GM12878 (cell line): ENCODE measurements around the gene ECI1. TPM values are rescaled to one million over a fixed set of nuclear protein-coding genes. Genes with fewer than 3 reads are reported as not detected.

Experiments
- ATAC-seq: fragments of 200-7000 bp; cut with Tn5 transposase; 3 replicates; pipeline ENCODE4 v1.9.1; 2020; ENCODE audit warnings: mild to moderate bottlenecking, moderate library complexity
- BruUV-seq: library from RNA; stranded (reverse); fragments of 400-500 nt; replicated peaks from 2 replicates; lab custom pipeline; 2021; lab: Mats Ljungman, UMichigan
- CTCF ChIA-PET: fragments of 300-600 bp; sonication (Branson Sonifier 250); formaldehyde crosslinking; extraction: SDS; loops from one replicate; lab custom pipeline; 2021; ENCODE audit warnings: inconsistent platforms; lab: Yijun Ruan, JAX
- POLR2A ChIA-PET: fragments of 350-600 bp; formaldehyde crosslinking; extraction: SDS; loops from one replicate; lab custom pipeline; 2021; ENCODE audit warnings: inconsistent platforms; lab: Charles Lee
- RAD21 ChIA-PET: fragments of 300-600 bp; sonication (Branson Sonifier 250); formaldehyde crosslinking; loops from one replicate; lab custom pipeline; 2023; ENCODE audit warnings: antibody characterized with exemption; ENCODE audit not compliant: unreplicated experiment; lab: Charles Lee
- SMC1A ChIA-PET: fragments of 300-600 bp; sonication (Branson Sonifier 250); formaldehyde crosslinking; loops from one replicate; lab custom pipeline; 2023; ENCODE audit not compliant: unreplicated experiment, uncharacterized antibody; lab: Charles Lee
- DNase-seq: peaks from one replicate; pipeline ENCODE4 v3.0.0-alpha.2; 2011; ENCODE audit warnings: low read depth, low spot score
- FAIRE-seq: peaks from 3 replicates; lab custom pipeline; 2011; peaks lifted over from hg19 to GRCh38; lab: Jason Lieb, UNC
- H2AFZ ChIP-seq: 2 replicates; pipeline ENCODE4 v1.6.0; 2011; ENCODE audit warnings: low read depth, low read length, control low read depth; ENCODE audit not compliant: control insufficient read depth
- H3K27ac ChIP-seq: 2 replicates; pipeline ENCODE4 v1.5.1; 2011; ENCODE audit warnings: control low read depth; ENCODE audit not compliant: control insufficient read depth, insufficient read depth
- H3K27me3 ChIP-seq, 2 experiments: replicated peaks in 1 of 2; 2 replicates each; pipeline versions ENCODE4 v1.6.0 to v1.6.1; 2011; ENCODE audit warnings: low read length in 1 of 2; ENCODE audit not compliant: control insufficient read depth in 2 of 2, insufficient read depth in 2 of 2
- H3K36me3 ChIP-seq, 2 experiments: 2 replicates each; pipeline ENCODE4 v1.5.1; 2011; ENCODE audit warnings: low read length in 1 of 2; ENCODE audit not compliant: control insufficient read depth in 2 of 2, insufficient read depth in 2 of 2
- H3K4me1 ChIP-seq: 2 replicates; pipeline ENCODE4 v1.6.1; 2011; ENCODE audit warnings: mild to moderate bottlenecking, low read length, moderate library complexity, mixed read lengths; ENCODE audit not compliant: control insufficient read depth, insufficient read depth
- H3K4me2 ChIP-seq: 2 replicates; pipeline ENCODE4 v1.6.0; 2011; ENCODE audit warnings: control low read depth; ENCODE audit not compliant: control insufficient read depth, insufficient read depth
- H3K4me3 ChIP-seq: fragments of 200-600 bp; sonication (generic); 2 replicates; pipeline ENCODE4 v1.5.1; 2016
- H3K79me2 ChIP-seq: 2 replicates; pipeline ENCODE4 v1.6.0; 2011; ENCODE audit warnings: low read length; ENCODE audit not compliant: control insufficient read depth, insufficient read depth
- H3K9ac ChIP-seq: 2 replicates; pipeline ENCODE4 v1.8.0; 2011; ENCODE audit warnings: low read length, control low read depth, mixed read lengths; ENCODE audit not compliant: control insufficient read depth, insufficient read depth
- H3K9me3 ChIP-seq: replicated peaks from 3 replicates; pipeline ENCODE4 v1.5.1; 2011; ENCODE audit warnings: mild to moderate bottlenecking, low read length; ENCODE audit not compliant: control insufficient read depth, insufficient read depth
- H4K20me1 ChIP-seq: 2 replicates; pipeline ENCODE4 v1.6.0; 2011; ENCODE audit not compliant: control insufficient read depth, insufficient read depth
- BMI1 ChIP-seq: fragments of 450-650 bp; IDR thresholded peaks from 2 replicates; pipeline ENCODE4 v1.6.1; 2016; ENCODE audit warnings: mild to moderate bottlenecking, moderate library complexity, borderline replicate concordance
- DPF2 ChIP-seq: fragments of 450-650 bp; IDR thresholded peaks from 2 replicates; pipeline ENCODE4 v1.6.1; 2017; ENCODE audit warnings: mild to moderate bottlenecking
- MXI1 ChIP-seq: fragments of 150-350 bp; IDR thresholded peaks from 2 replicates; pipeline ENCODE4 v1.6.1; 2011; ENCODE audit warnings: low read depth, mild to moderate bottlenecking, inconsistent platforms, low read length, improper control_type of control experiment
- NFXL1 ChIP-seq: fragments of 450-650 bp; IDR thresholded peaks from 2 replicates; pipeline ENCODE4 v1.6.1; 2017; ENCODE audit warnings: antibody characterized with exemption, mild to moderate bottlenecking, borderline replicate concordance
- NRF1 ChIP-seq: conservative IDR thresholded peaks from 2 replicates; pipeline ENCODE4 v1.6.1; 2011; ENCODE audit warnings: mild to moderate bottlenecking, low read depth, low read length, improper control_type of control experiment
- POLR2AphosphoS2 ChIP-seq: IDR thresholded peaks from 2 replicates; pipeline ENCODE4 v1.6.1; 2011; ENCODE audit warnings: low read depth, mild to moderate bottlenecking, low read length, improper control_type of control experiment, moderate library complexity
- RAD51 ChIP-seq: fragments of 450-650 bp; IDR thresholded peaks from 2 replicates; pipeline ENCODE4 v1.6.1; 2016; ENCODE audit warnings: moderate library complexity, mild to moderate bottlenecking, inconsistent platforms
- SIN3A ChIP-seq: IDR thresholded peaks from 2 replicates; pipeline ENCODE4 v1.6.1; 2012; ENCODE audit warnings: low read depth, low read length, improper control_type of control experiment
- SMAD1 ChIP-seq: fragments of 450-650 bp; IDR thresholded peaks from 2 replicates; pipeline ENCODE4 v1.6.1; 2018; ENCODE audit warnings: mild to moderate bottlenecking, low read depth; ENCODE audit not compliant: partially characterized antibody
- SPI1 ChIP-seq: IDR thresholded peaks from 2 replicates; pipeline ENCODE4 v1.6.1; 2011; ENCODE audit warnings: low read depth, mild to moderate bottlenecking, low read length, moderate library complexity, borderline replicate concordance; ENCODE audit not compliant: insufficient read depth
- ZBED1 ChIP-seq: IDR thresholded peaks from 2 replicates; pipeline ENCODE4 v1.6.1; 2016; ENCODE audit warnings: borderline replicate concordance
- ZNF207 ChIP-seq: fragments of 450-650 bp; IDR thresholded peaks from 2 replicates; pipeline ENCODE4 v1.6.1; 2014; ENCODE audit warnings: antibody characterized with exemption, mild to moderate bottlenecking, borderline replicate concordance
- WGBS: methylation state at CpG from one replicate; pipeline ENCODE4 v1.1.6; 2016; ENCODE audit warnings: low lambda C conversion rate; ENCODE audit not compliant: insufficient replicate concordance, insufficient coverage; ENCODE audit errors: missing lambda C conversion rate; 5-methylcytosine and 5-hydroxymethylcytosine counted together
- in situ Hi-C: fragments of 300-500 bp; cut with MboI; formaldehyde crosslinking; loops from 9 replicates; pipeline ENCODE4 v1.14.3; 2018; ENCODE audit warnings: mixed read lengths
- intact Hi-C: fragments of 100-400 bp; cut with micrococcal nuclease; formaldehyde crosslinking; loops from one replicate; pipeline ENCODE4 v1.14.2; 2022; ENCODE audit not compliant: unreplicated experiment
- polyA plus RNA-seq, 11 experiments: library from polyadenylated mRNA; depleted of rRNA in 4 of 11; unstranded in 6 of 11; stranded (reverse) in 5 of 11; fragments of >200 nt; fragmentation: Nextera tagmentation in 4 of 11; fragmentation: Illumina TruSeq in 1 of 11; extraction: Ambion mirVana in 4 of 11; extraction: Trizol in 1 of 11; gene quantifications; 1 replicate in 1 of 11; 2 replicates in 10 of 11; pipeline versions ENCODE4 v1.2.1 to v1.2.3, GENCODE V29; 2011 to 2016; ENCODE audit warnings: inconsistent platforms in 2 of 11, missing spikeins in 2 of 11, low read depth in 1 of 11
- total RNA-seq, 4 experiments: library from RNA; depleted of rRNA in 3 of 4; stranded (reverse); fragments of >200 nt in 3 of 4; fragmentation: Illumina TruSeq in 1 of 4; extraction: Trizol in 1 of 4; gene quantifications; 2 replicates each; pipeline versions ENCODE4 v1.2.1 to v1.2.3, GENCODE V29; 2013 to 2021
- TF ChIP-seq, protein P1 (sequence below): fragments of 450-650 bp; IDR thresholded peaks from 2 replicates; pipeline ENCODE4 v1.6.1; 2016; ENCODE audit warnings: mild to moderate bottlenecking
- TF ChIP-seq, protein P2 (sequence below): IDR thresholded peaks from 2 replicates; pipeline ENCODE4 v1.6.1; 2011; ENCODE audit warnings: low read depth, low read length, improper control_type of control experiment, borderline replicate concordance
- TF ChIP-seq, protein P3 (sequence below): fragments of 150-350 bp; IDR thresholded peaks from 2 replicates; pipeline ENCODE4 v1.6.1; 2016; ENCODE audit warnings: low read depth, low read length
- TF ChIP-seq, protein P4 (sequence below): IDR thresholded peaks from 2 replicates; pipeline ENCODE4 v1.6.1; 2012; ENCODE audit warnings: low read depth, low read length, improper control_type of control experiment
- TF ChIP-seq, protein P5 (sequence below), 3 experiments: IDR thresholded peaks in 2 of 3; conservative IDR thresholded peaks in 1 of 3; 2 replicates each; pipeline ENCODE4 v1.5.1; 2011; ENCODE audit warnings: low read depth in 3 of 3, low read length in 3 of 3, mild to moderate bottlenecking in 3 of 3, control low read depth in 2 of 3, moderate library complexity in 2 of 3, inconsistent platforms in 1 of 3, mixed read lengths in 1 of 3; ENCODE audit not compliant: control insufficient read depth in 2 of 3, insufficient read depth in 1 of 3; ENCODE audit errors: extremely low read depth in 1 of 3

Gene ECI1
- total and polyA plus RNA-seq, 10 of the 15 experiments (the other 5 are each of a cell fraction or from before 2014, with no cell fraction given), result 2.2 to 82.1 (median 24.8) TPM

DNA sequence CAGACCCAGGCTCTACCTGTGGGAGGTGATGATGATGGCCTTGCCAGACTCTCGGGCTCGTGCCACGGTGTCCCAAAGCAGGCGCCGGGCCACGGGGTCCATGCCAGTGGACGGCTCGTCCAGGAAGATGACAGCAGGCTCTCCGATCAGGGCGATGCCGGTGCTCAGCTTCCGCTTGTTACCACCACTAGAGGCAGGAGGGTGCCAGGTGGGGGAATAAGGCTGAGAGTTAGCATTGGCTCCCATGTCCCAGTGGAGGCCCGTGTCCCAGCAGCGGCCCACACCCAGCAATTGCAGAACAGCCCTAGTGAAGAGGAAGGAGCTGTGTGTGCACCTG, 26.9 kb upstream of the ECI1 start:
- ChIA-PET CTCF (no interaction called here), POLR2A (no interaction called here), SMC1A (no interaction called here), RAD21 (no interaction called here)
- ATAC-seq, result no peak; the same call in 2 of the 3 replicates
- Histone ChIP-seq H3K4me1 (no peaks in the 10 kb centered on the region), H3K4me3 (no peak overlapping the region), H4K20me1 (no peaks in the 10 kb centered on the region), H2AFZ (no peak overlapping the region), H3K27ac (no peak overlapping the region), H3K4me2 (no peak overlapping the region), H3K79me2 (no peaks in the 10 kb centered on the region), H3K9ac (no peak overlapping the region), H3K36me3 (no peaks in the 10 kb centered on the region), H3K27me3 (no peaks in the 10 kb centered on the region), H3K9me3 (no peaks in the 10 kb centered on the region)
- in situ Hi-C loops (no loop called here), intact Hi-C loops (no loop called here)
- BruUV-seq, result no TSS peak
- no peak for DNase-seq
- WGBS, result 87% methylated on average over 14 of the region's 14 CpGs
- FAIRE-seq, result no peak
- no peak for TF ChIP-seq SPI1
- TF ChIP-seq, protein P1, sequence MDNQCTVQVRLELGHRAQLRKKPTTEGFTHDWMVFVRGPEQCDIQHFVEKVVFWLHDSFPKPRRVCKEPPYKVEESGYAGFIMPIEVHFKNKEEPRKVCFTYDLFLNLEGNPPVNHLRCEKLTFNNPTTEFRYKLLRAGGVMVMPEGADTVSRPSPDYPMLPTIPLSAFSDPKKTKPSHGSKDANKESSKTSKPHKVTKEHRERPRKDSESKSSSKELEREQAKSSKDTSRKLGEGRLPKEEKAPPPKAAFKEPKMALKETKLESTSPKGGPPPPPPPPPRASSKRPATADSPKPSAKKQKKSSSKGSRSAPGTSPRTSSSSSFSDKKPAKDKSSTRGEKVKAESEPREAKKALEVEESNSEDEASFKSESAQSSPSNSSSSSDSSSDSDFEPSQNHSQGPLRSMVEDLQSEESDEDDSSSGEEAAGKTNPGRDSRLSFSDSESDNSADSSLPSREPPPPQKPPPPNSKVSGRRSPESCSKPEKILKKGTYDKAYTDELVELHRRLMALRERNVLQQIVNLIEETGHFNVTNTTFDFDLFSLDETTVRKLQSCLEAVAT, result no peak
- TF ChIP-seq, protein P2, sequence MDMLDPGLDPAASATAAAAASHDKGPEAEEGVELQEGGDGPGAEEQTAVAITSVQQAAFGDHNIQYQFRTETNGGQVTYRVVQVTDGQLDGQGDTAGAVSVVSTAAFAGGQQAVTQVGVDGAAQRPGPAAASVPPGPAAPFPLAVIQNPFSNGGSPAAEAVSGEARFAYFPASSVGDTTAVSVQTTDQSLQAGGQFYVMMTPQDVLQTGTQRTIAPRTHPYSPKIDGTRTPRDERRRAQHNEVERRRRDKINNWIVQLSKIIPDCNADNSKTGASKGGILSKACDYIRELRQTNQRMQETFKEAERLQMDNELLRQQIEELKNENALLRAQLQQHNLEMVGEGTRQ, result no peak
- no peak for TF ChIP-seq SMAD1
- TF ChIP-seq ZBED1, result no peak
- TF ChIP-seq, protein P3, sequence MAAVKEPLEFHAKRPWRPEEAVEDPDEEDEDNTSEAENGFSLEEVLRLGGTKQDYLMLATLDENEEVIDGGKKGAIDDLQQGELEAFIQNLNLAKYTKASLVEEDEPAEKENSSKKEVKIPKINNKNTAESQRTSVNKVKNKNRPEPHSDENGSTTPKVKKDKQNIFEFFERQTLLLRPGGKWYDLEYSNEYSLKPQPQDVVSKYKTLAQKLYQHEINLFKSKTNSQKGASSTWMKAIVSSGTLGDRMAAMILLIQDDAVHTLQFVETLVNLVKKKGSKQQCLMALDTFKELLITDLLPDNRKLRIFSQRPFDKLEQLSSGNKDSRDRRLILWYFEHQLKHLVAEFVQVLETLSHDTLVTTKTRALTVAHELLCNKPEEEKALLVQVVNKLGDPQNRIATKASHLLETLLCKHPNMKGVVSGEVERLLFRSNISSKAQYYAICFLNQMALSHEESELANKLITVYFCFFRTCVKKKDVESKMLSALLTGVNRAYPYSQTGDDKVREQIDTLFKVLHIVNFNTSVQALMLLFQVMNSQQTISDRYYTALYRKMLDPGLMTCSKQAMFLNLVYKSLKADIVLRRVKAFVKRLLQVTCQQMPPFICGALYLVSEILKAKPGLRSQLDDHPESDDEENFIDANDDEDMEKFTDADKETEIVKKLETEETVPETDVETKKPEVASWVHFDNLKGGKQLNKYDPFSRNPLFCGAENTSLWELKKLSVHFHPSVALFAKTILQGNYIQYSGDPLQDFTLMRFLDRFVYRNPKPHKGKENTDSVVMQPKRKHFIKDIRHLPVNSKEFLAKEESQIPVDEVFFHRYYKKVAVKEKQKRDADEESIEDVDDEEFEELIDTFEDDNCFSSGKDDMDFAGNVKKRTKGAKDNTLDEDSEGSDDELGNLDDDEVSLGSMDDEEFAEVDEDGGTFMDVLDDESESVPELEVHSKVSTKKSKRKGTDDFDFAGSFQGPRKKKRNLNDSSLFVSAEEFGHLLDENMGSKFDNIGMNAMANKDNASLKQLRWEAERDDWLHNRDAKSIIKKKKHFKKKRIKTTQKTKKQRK, result no peak
- no peak for TF ChIP-seq BMI1
- TF ChIP-seq SIN3A, result no peak
- TF ChIP-seq, protein P4, sequence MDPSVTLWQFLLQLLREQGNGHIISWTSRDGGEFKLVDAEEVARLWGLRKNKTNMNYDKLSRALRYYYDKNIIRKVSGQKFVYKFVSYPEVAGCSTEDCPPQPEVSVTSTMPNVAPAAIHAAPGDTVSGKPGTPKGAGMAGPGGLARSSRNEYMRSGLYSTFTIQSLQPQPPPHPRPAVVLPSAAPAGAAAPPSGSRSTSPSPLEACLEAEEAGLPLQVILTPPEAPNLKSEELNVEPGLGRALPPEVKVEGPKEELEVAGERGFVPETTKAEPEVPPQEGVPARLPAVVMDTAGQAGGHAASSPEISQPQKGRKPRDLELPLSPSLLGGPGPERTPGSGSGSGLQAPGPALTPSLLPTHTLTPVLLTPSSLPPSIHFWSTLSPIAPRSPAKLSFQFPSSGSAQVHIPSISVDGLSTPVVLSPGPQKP, result no peak
- no peak for TF ChIP-seq NRF1
- no peak for TF ChIP-seq RAD51
- no peak for TF ChIP-seq POLR2AphosphoS2
- TF ChIP-seq MXI1, result no peak
- no peak for TF ChIP-seq ZNF207
- no peak for TF ChIP-seq NFXL1
- no peak for TF ChIP-seq DPF2
- TF ChIP-seq, protein P5, sequence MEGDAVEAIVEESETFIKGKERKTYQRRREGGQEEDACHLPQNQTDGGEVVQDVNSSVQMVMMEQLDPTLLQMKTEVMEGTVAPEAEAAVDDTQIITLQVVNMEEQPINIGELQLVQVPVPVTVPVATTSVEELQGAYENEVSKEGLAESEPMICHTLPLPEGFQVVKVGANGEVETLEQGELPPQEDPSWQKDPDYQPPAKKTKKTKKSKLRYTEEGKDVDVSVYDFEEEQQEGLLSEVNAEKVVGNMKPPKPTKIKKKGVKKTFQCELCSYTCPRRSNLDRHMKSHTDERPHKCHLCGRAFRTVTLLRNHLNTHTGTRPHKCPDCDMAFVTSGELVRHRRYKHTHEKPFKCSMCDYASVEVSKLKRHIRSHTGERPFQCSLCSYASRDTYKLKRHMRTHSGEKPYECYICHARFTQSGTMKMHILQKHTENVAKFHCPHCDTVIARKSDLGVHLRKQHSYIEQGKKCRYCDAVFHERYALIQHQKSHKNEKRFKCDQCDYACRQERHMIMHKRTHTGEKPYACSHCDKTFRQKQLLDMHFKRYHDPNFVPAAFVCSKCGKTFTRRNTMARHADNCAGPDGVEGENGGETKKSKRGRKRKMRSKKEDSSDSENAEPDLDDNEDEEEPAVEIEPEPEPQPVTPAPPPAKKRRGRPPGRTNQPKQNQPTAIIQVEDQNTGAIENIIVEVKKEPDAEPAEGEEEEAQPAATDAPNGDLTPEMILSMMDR (IDR thresholded peaks at IDR 0.05 in 2 of 3, conservative IDR thresholded peaks at IDR 0.05 in 1 of 3; ENCODE audit: control insufficient read depth in 2 of 3, extremely low read depth in 1 of 3, insufficient read depth in 1 of 3, low read depth in 3 of 3, low read length in 3 of 3), result no peak
